K562 (cell line): ENCODE data around the gene PLEKHA5. TPM values are rescaled to one million over a fixed set of nuclear protein-coding genes. Genes with fewer than 3 reads are reported as not detected.

Experiments used
- ATAC-seq: fragments of 200-7000 bp; cut with Tn5 transposase; 3 replicates; pipeline ENCODE4 v1.9.1; 2020; ENCODE audit warnings: moderate library complexity
- BruUV-seq: library from RNA; stranded (reverse); fragments of 400-500 nt; replicated peaks from 2 replicates; lab custom pipeline; 2021; lab: Mats Ljungman, UMichigan
- CTCF ChIA-PET: fragments of 300-600 bp; formaldehyde crosslinking; extraction: SDS; loops from one replicate; lab custom pipeline; 2021; ENCODE audit warnings: low intra/inter-chr PET ratio; lab: Yijun Ruan, JAX
- POLR2A ChIA-PET: fragments of 300-600, 350-650 bp; sonication (Branson Sonifier 250); formaldehyde crosslinking; extraction: SDS; loops from one replicate; lab custom pipeline; 2021; ENCODE audit warnings: antibody characterized with exemption, inconsistent platforms; lab: Yijun Ruan, JAX
- DNase-seq, 4 experiments: peaks; one replicate each; pipeline versions ENCODE4 v3.0.0 to v3.0.0-alpha.2; 2011 to 2018; ENCODE audit warnings: low spot score in 3 of 4, mixed read lengths in 3 of 4; ENCODE audit errors: extremely low read depth in 1 of 4
- FAIRE-seq: peaks from 2 replicates; lab custom pipeline; 2011; peaks lifted over from hg19 to GRCh38; lab: Jason Lieb, UNC
- H2AFZ ChIP-seq: 2 replicates; pipeline ENCODE4 v1.6.0; 2011; ENCODE audit warnings: low read depth, low read length, control low read depth, inconsistent platforms
- H3K27ac ChIP-seq: fragments of 200-600 bp; 3 replicates; pipeline ENCODE4 v1.8.0; 2011; ENCODE audit warnings: low read depth, mild to moderate bottlenecking, control low read depth, inconsistent platforms, low read length, moderate library complexity, mixed read lengths; ENCODE audit errors: extremely low read depth
- H3K27me3 ChIP-seq, 2 experiments: fragments of 300-600 bp in 1 of 2; 2 replicates in 1 of 2; 3 replicates in 1 of 2; pipeline versions ENCODE4 v1.6.0 to v1.8.0; 2011; ENCODE audit warnings: inconsistent platforms in 2 of 2, low read length in 2 of 2, mild to moderate bottlenecking in 1 of 2, mixed read lengths in 1 of 2, moderate library complexity in 1 of 2; ENCODE audit not compliant: control insufficient read depth in 2 of 2, insufficient read depth in 2 of 2
- H3K36me3 ChIP-seq: fragments of 300-600 bp; 3 replicates; pipeline ENCODE4 v1.8.0; 2011; ENCODE audit warnings: mild to moderate bottlenecking, low read length, inconsistent platforms; ENCODE audit not compliant: control insufficient read depth, insufficient read depth
- H3K4me1 ChIP-seq, 2 experiments: fragments of 200-600 bp in 1 of 2; replicated peaks in 1 of 2; 2 replicates in 1 of 2; 3 replicates in 1 of 2; pipeline versions ENCODE4 v1.5.1 to v1.8.0; 2011; ENCODE audit warnings: inconsistent platforms in 2 of 2, low read length in 2 of 2, mild to moderate bottlenecking in 1 of 2, mixed read lengths in 1 of 2, moderate library complexity in 1 of 2; ENCODE audit not compliant: control insufficient read depth in 2 of 2, insufficient read depth in 2 of 2
- H3K4me2 ChIP-seq: 2 replicates; pipeline ENCODE4 v1.6.1; 2011; ENCODE audit warnings: low read length, control low read depth, inconsistent platforms, mixed read lengths; ENCODE audit not compliant: insufficient read depth
- H3K4me3 ChIP-seq: fragments of 200-600 bp; sonication (generic), shearing (Covaris generic); 2 replicates; pipeline ENCODE4 v1.5.1; 2016; ENCODE audit warnings: control low read depth, inconsistent platforms
- H3K79me2 ChIP-seq: fragments of 200-600 bp; 3 replicates; pipeline ENCODE4 v1.8.0; 2011; ENCODE audit warnings: low read length, inconsistent platforms; ENCODE audit not compliant: control insufficient read depth, insufficient read depth
- H3K9ac ChIP-seq, 2 experiments: 2 replicates each; pipeline versions ENCODE4 v1.6.0 to v1.6.1; 2011; ENCODE audit warnings: low read depth in 2 of 2, low read length in 2 of 2, control low read depth in 1 of 2, inconsistent platforms in 1 of 2, mild to moderate bottlenecking in 1 of 2, mixed read lengths in 1 of 2; ENCODE audit not compliant: insufficient read depth in 1 of 2
- H3K9me1 ChIP-seq: one replicate; pipeline ENCODE4 v1.6.0; 2011; ENCODE audit warnings: inconsistent platforms, mild to moderate bottlenecking, low read length, moderate library complexity; ENCODE audit not compliant: control insufficient read depth, insufficient read depth
- H3K9me3 ChIP-seq: replicated peaks from 2 replicates; pipeline ENCODE4 v1.5.1; 2011; ENCODE audit warnings: low read depth, low read length, inconsistent platforms; ENCODE audit not compliant: control insufficient read depth, insufficient read depth
- H4K20me1 ChIP-seq: replicated peaks from 2 replicates; pipeline ENCODE4 v1.6.1; 2011; ENCODE audit warnings: low read length, inconsistent platforms, mixed read lengths; ENCODE audit not compliant: control insufficient read depth, insufficient read depth
- ATF1 ChIP-seq, 2 experiments: fragments of 450-650 bp in 1 of 2; IDR thresholded peaks; 2 replicates each; pipeline ENCODE4 v1.6.1; 2016; ENCODE audit warnings: missing compliant biosample characterization in 1 of 2, missing genetic modification characterization in 1 of 2
- ELK3 ChIP-seq: fragments of 450-650 bp; formaldehyde crosslinking; IDR thresholded peaks from 2 replicates; pipeline ENCODE4 v1.4.0; 2020; ENCODE audit warnings: mild to moderate bottlenecking
- GTF2A2 ChIP-seq: IDR thresholded peaks from 2 replicates; pipeline ENCODE4 v1.6.1; 2016; ENCODE audit warnings: mild to moderate bottlenecking, missing genetic modification characterization, missing compliant biosample characterization
- ZFP30 ChIP-seq: fragments of 250-450 bp; sonication (Bioruptor Pico); IDR thresholded peaks from 2 replicates; pipeline ENCODE4 v1.8.0; 2022; ENCODE audit warnings: moderate library complexity, mild to moderate bottlenecking, inconsistent platforms, borderline replicate concordance
- ZNF79 ChIP-seq: fragments of 250-450 bp; sonication (Bioruptor Pico); IDR thresholded peaks from 2 replicates; pipeline ENCODE4 v1.4.0; 2020; ENCODE audit warnings: low read depth, mild to moderate bottlenecking, moderate library complexity
- WGBS: fragments of 100-300 bp; shearing (Covaris generic); methylation state at CpG from one replicate; pipeline ENCODE4 v1.1.6; 2016; ENCODE audit warnings: low coverage, mixed read lengths; ENCODE audit not compliant: insufficient coverage; ENCODE audit errors: missing lambda C conversion rate; 5-methylcytosine and 5-hydroxymethylcytosine counted together
- in situ Hi-C: fragments of 300-500 bp; cut with MboI; formaldehyde crosslinking; loops from 4 replicates; pipeline ENCODE4 v1.15.0; 2018; ENCODE audit warnings: inconsistent platforms, mixed read lengths
- intact Hi-C: fragments of 100-400 bp; cut with micrococcal nuclease; formaldehyde crosslinking; loops from 2 replicates; pipeline ENCODE4 v1.14.2; 2022
- polyA plus RNA-seq, 8 experiments: library from polyadenylated mRNA; depleted of rRNA in 4 of 8; stranded (reverse) in 5 of 8; unstranded in 3 of 8; fragments of >200 nt; fragmentation: Nextera tagmentation in 2 of 8; fragmentation: Illumina TruSeq in 1 of 8; extraction: Ambion mirVana in 2 of 8; extraction: Trizol in 1 of 8; gene quantifications; 2 replicates each; pipeline versions ENCODE4 v1.2.1 to v1.2.3, GENCODE V29; 2011 to 2014; ENCODE audit warnings: inconsistent platforms in 1 of 8, missing spikeins in 1 of 8
- total RNA-seq, 7 experiments: library from RNA; depleted of rRNA in 6 of 7; stranded (reverse); fragments of >200 nt in 6 of 7; fragmentation: Illumina TruSeq in 2 of 7; extraction: Trizol in 2 of 7; gene quantifications; 2 replicates each; pipeline versions ENCODE4 v1.2.1 to v1.2.3, GENCODE V29; 2011 to 2021; ENCODE audit warnings: low replicate concordance in 1 of 7
- TF ChIP-seq, protein P1 (sequence below): fragments of 450-650 bp; IDR thresholded peaks from 2 replicates; pipeline ENCODE4 v1.6.1; 2017; ENCODE audit warnings: antibody characterized with exemption, mild to moderate bottlenecking
- TF ChIP-seq, protein P2 (sequence below): sonication (generic); formaldehyde crosslinking; IDR thresholded peaks from 2 replicates; pipeline ENCODE4 v1.8.0; 2023; ENCODE audit warnings: missing genetic modification reagents, mild to moderate bottlenecking, borderline replicate concordance
- TF ChIP-seq, protein P3 (sequence below): fragments of 250-450 bp; sonication (Bioruptor Pico); IDR thresholded peaks from 2 replicates; pipeline ENCODE4 v1.5.0; 2021; ENCODE audit warnings: mild to moderate bottlenecking, borderline replicate concordance

Gene PLEKHA5
- total and polyA plus RNA-seq, 9 of the 15 experiments (the other 6 are each of a cell fraction or from before 2014, with no cell fraction given) = 7.2 to 26.2 (median 17.4) TPM

- H3K9me3 ChIP-seq = no peaks in the 10 kb centered on the region
- no peak overlapping the region for H2AFZ ChIP-seq
- ChIA-PET POLR2A (no interaction called here), CTCF (no interaction called here)
- H4K20me1 ChIP-seq = no peaks in the 10 kb centered on the region
- intact Hi-C loops = no loop called here
- 28% methylated on average over 3 of the region's 3 CpGs for WGBS
- no TSS peak for BruUV-seq
- DNase-seq (no peak), FAIRE-seq (no peak), ATAC-seq (no peak)
- H3K9me1 ChIP-seq = no peaks in the 10 kb centered on the region
- no peaks in the 10 kb centered on the region for H3K27me3 ChIP-seq
- H3K27ac ChIP-seq = no peak overlapping the region
- peaks cover 0 to 3% of the 10 kb centered on the region in 2 experiments; a peak in 2 of 5 replicates for H3K4me1 ChIP-seq
- H3K4me3 ChIP-seq = no peak overlapping the region
- in situ Hi-C loops = no loop called here
- no peaks in the 10 kb centered on the region for H3K36me3 ChIP-seq
- no peak overlapping the region for H3K9ac ChIP-seq
- no peak overlapping the region for H3K4me2 ChIP-seq
- H3K79me2 ChIP-seq = no peaks in the 10 kb centered on the region
- no peak for TF ChIP-seq ZNF79 (CRISPR knock-in tag)
- no peak for TF ChIP-seq ELK3
- TF ChIP-seq, protein P1, sequence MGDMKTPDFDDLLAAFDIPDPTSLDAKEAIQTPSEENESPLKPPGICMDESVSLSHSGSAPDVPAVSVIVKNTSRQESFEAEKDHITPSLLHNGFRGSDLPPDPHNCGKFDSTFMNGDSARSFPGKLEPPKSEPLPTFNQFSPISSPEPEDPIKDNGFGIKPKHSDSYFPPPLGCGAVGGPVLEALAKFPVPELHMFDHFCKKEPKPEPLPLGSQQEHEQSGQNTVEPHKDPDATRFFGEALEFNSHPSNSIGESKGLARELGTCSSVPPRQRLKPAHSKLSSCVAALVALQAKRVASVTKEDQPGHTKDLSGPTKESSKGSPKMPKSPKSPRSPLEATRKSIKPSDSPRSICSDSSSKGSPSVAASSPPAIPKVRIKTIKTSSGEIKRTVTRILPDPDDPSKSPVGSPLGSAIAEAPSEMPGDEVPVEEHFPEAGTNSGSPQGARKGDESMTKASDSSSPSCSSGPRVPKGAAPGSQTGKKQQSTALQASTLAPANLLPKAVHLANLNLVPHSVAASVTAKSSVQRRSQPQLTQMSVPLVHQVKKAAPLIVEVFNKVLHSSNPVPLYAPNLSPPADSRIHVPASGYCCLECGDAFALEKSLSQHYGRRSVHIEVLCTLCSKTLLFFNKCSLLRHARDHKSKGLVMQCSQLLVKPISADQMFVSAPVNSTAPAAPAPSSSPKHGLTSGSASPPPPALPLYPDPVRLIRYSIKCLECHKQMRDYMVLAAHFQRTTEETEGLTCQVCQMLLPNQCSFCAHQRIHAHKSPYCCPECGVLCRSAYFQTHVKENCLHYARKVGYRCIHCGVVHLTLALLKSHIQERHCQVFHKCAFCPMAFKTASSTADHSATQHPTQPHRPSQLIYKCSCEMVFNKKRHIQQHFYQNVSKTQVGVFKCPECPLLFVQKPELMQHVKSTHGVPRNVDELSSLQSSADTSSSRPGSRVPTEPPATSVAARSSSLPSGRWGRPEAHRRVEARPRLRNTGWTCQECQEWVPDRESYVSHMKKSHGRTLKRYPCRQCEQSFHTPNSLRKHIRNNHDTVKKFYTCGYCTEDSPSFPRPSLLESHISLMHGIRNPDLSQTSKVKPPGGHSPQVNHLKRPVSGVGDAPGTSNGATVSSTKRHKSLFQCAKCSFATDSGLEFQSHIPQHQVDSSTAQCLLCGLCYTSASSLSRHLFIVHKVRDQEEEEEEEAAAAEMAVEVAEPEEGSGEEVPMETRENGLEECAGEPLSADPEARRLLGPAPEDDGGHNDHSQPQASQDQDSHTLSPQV = no peak
- no peak for TF ChIP-seq GTF2A2 (tag)
- TF ChIP-seq ATF1 (CRISPR knock-in tag; IDR thresholded peaks at IDR 0.05) = no peak
- no peak for TF ChIP-seq ATF1 (tag; IDR thresholded peaks at IDR 0.05)
- no peak for TF ChIP-seq ZFP30 (CRISPR knock-in tag)
- TF ChIP-seq, protein P2, sequence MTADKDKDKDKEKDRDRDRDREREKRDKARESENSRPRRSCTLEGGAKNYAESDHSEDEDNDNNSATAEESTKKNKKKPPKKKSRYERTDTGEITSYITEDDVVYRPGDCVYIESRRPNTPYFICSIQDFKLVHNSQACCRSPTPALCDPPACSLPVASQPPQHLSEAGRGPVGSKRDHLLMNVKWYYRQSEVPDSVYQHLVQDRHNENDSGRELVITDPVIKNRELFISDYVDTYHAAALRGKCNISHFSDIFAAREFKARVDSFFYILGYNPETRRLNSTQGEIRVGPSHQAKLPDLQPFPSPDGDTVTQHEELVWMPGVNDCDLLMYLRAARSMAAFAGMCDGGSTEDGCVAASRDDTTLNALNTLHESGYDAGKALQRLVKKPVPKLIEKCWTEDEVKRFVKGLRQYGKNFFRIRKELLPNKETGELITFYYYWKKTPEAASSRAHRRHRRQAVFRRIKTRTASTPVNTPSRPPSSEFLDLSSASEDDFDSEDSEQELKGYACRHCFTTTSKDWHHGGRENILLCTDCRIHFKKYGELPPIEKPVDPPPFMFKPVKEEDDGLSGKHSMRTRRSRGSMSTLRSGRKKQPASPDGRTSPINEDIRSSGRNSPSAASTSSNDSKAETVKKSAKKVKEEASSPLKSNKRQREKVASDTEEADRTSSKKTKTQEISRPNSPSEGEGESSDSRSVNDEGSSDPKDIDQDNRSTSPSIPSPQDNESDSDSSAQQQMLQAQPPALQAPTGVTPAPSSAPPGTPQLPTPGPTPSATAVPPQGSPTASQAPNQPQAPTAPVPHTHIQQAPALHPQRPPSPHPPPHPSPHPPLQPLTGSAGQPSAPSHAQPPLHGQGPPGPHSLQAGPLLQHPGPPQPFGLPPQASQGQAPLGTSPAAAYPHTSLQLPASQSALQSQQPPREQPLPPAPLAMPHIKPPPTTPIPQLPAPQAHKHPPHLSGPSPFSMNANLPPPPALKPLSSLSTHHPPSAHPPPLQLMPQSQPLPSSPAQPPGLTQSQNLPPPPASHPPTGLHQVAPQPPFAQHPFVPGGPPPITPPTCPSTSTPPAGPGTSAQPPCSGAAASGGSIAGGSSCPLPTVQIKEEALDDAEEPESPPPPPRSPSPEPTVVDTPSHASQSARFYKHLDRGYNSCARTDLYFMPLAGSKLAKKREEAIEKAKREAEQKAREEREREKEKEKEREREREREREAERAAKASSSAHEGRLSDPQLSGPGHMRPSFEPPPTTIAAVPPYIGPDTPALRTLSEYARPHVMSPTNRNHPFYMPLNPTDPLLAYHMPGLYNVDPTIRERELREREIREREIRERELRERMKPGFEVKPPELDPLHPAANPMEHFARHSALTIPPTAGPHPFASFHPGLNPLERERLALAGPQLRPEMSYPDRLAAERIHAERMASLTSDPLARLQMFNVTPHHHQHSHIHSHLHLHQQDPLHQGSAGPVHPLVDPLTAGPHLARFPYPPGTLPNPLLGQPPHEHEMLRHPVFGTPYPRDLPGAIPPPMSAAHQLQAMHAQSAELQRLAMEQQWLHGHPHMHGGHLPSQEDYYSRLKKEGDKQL = no peak
- TF ChIP-seq, protein P3, sequence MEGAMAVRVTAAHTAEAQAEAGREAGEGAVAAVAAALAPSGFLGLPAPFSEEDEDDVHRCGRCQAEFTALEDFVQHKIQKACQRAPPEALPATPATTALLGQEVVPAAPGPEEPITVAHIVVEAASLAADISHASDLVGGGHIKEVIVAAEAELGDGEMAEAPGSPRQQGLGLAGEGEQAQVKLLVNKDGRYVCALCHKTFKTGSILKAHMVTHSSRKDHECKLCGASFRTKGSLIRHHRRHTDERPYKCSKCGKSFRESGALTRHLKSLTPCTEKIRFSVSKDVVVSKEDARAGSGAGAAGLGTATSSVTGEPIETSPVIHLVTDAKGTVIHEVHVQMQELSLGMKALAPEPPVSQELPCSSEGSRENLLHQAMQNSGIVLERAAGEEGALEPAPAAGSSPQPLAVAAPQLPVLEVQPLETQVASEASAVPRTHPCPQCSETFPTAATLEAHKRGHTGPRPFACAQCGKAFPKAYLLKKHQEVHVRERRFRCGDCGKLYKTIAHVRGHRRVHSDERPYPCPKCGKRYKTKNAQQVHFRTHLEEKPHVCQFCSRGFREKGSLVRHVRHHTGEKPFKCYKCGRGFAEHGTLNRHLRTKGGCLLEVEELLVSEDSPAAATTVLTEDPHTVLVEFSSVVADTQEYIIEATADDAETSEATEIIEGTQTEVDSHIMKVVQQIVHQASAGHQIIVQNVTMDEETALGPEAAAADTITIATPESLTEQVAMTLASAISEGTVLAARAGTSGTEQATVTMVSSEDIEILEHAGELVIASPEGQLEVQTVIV (CRISPR knock-in tag) = no peak
Measured at GRCh38 chr12:19120795-19121194, 8.7 kb upstream of the PLEKHA5 start.
